ENCODE results near the gene S100A9. TPM values are rescaled to one million over a fixed set of nuclear protein-coding genes. Genes with fewer than 3 reads are reported as not detected.
A peak's percentile ranks its signal among the peaks of the same experiment; 100 is the strongest.

Gene S100A9
- total RNA-seq, 1 experiment from 2014 or later = not detected

DNA sequence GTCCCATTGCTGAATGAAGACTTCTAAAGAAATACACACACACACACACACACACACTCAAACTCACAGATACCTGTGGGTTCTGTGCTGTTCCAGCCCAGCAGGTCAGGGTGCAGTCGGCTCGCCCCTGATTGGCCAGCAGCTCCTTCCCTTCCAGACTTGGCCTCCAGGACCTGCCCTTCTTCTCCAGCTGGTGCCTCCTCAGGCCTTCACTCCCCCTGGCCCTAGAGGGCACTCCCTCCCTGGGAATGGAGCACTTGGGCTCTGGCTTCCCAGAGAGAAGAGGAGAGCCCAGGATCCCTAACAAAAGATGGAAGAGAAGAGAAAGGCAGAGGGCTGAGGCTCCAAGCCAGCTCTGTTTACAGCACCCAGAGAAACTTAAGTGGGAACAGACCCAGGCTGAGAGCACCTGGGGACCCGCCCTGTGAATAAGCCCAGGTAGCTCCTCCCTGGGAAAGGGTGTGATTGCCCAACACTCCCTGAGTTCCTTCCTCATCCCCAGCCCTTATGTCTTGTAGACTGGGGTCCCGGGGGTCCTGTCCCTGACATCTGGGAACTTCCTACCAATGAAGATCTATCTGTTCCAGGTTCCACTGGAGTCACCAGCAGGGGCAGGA lies 45.0 kb upstream of the S100A9 start, which contains the start of gene PGLYRP3:
Gene PGLYRP3 (minus strand): TSS at position 383 of the 617 bp plus-strand sequence. CDS start 2,287 bp downstream, outside the sequence.
- Histone ChIP-seq H2AK5ac (ENCODE audit: insufficient read length, low read length) (no peak within 1 kb of the TSS), H3T11ph (ENCODE audit: low read length) (no peak within 1 kb of the TSS), H2BK20ac (ENCODE audit: low read depth, low read length, poor library complexity, severe bottlenecking) (no peak within 1 kb of the TSS), H3K4me2 (ENCODE audit: insufficient read depth, insufficient read length, low read length) (no peak within 1 kb of the TSS), H2BK5ac (ENCODE audit: insufficient read length, low read length) (no peak within 1 kb of the TSS), H3K23ac (ENCODE audit: insufficient read length, low read depth, low read length) (no peak within 1 kb of the TSS), H2BK15ac (ENCODE audit: low read depth, low read length) (no peak within 1 kb of the TSS), H3K9me3 (ENCODE audit: control insufficient read depth, low read depth, low read length) (no peaks in the 10 kb centered on the region), H3K56ac (ENCODE audit: insufficient read length, low read depth, low read length) (no peak within 1 kb of the TSS), H4K8ac (replicated peaks; ENCODE audit: insufficient read length, low read depth, low read length) (no peak within 1 kb of the TSS), H3K14ac (ENCODE audit: insufficient read depth, low read length) (no peak within 1 kb of the TSS), H3K9ac (ENCODE audit: extremely low read depth, insufficient read length, low read length) (no peak within 1 kb of the TSS), H4K91ac (ENCODE audit: insufficient read length, low read depth, low read length) (no peak within 1 kb of the TSS), H3K27ac (ENCODE audit: insufficient read length, low read depth, low read length) (no peak within 1 kb of the TSS), H3K4me1 (ENCODE audit: insufficient read depth, low read length) (no peaks in the 10 kb centered on the region), H2AFZ (ENCODE audit: low read length) (no peak within 1 kb of the TSS), H2BK12ac (ENCODE audit: insufficient read length, low read depth, low read length) (no peak within 1 kb of the TSS), H3K79me2 (ENCODE audit: insufficient read depth, low read length) (no peaks in the 10 kb centered on the region), H3K4ac (ENCODE audit: low read depth, low read length) (no peak within 1 kb of the TSS), H3K79me1 (ENCODE audit: insufficient read depth, low read depth, low read length, poor library complexity, severe bottlenecking) (no peaks in the 10 kb centered on the region), H3K18ac (ENCODE audit: insufficient read length, low read depth, low read length) (no peak within 1 kb of the TSS), H4K20me1 (ENCODE audit: control insufficient read depth, insufficient read depth, insufficient read length) (no peaks in the 10 kb centered on the region), H4K5ac (ENCODE audit: insufficient read length, low read depth, low read length) (no peak within 1 kb of the TSS), H3K23me2 (ENCODE audit: insufficient read length, low read depth, low read length, poor library complexity, severe bottlenecking) (no peaks in the 10 kb centered on the region), H3K27me3 (ENCODE audit: insufficient read depth, low read length) (no peaks in the 10 kb centered on the region), H2BK120ac (ENCODE audit: low read depth, low read length, poor library complexity, severe bottlenecking) (no peak within 1 kb of the TSS)
- TF ChIP-seq CTCF (conservative IDR thresholded peaks at IDR 0.05) = peak; percentile 33; the same call in 1 of the 3 replicates
- WGBS (ENCODE audit: extremely low coverage, insufficient read length, low lambda C conversion rate) = no CpG with 5 or more reads among the region's 4 CpGs
- no peaks in the 10 kb centered on the region for H3K36me3 Mint-ChIP-seq (ENCODE audit: insufficient read depth in 1 of 3, low read depth in 3 of 3)
- DNase-seq = peak; percentile 47
- H3K4me1 Mint-ChIP-seq = no peaks in the 10 kb centered on the region; a peak in 1 of 4 replicates
- H3K27ac Mint-ChIP-seq = no peak within 1 kb of the TSS; a peak in 1 of 7 replicates
- peaks cover 22% of the 10 kb centered on the region for H3K27me3 Mint-ChIP-seq (ENCODE audit: low read depth)
- peaks cover 5% of the 10 kb centered on the region in 2 experiments; a peak in 4 of 5 replicates for H3K9me3 Mint-ChIP-seq
- no peak within 1 kb of the TSS for H3K4me3 Mint-ChIP-seq

Data from H9 (cell line).